NOMO-1 treated with DMSO at 0.1 percent for 48 hours (cell line): Measurements from ENCODE around the gene TTC39A.
A peak's percentile ranks its signal among the peaks of the same experiment; 100 is the strongest.

Experiments used
- DNase-seq: peaks from one replicate; lab custom pipeline; 2025; ENCODE audit not compliant: unreplicated experiment; lab: John Stamatoyannopoulos, UW

The TTC39A gene

DNA sequence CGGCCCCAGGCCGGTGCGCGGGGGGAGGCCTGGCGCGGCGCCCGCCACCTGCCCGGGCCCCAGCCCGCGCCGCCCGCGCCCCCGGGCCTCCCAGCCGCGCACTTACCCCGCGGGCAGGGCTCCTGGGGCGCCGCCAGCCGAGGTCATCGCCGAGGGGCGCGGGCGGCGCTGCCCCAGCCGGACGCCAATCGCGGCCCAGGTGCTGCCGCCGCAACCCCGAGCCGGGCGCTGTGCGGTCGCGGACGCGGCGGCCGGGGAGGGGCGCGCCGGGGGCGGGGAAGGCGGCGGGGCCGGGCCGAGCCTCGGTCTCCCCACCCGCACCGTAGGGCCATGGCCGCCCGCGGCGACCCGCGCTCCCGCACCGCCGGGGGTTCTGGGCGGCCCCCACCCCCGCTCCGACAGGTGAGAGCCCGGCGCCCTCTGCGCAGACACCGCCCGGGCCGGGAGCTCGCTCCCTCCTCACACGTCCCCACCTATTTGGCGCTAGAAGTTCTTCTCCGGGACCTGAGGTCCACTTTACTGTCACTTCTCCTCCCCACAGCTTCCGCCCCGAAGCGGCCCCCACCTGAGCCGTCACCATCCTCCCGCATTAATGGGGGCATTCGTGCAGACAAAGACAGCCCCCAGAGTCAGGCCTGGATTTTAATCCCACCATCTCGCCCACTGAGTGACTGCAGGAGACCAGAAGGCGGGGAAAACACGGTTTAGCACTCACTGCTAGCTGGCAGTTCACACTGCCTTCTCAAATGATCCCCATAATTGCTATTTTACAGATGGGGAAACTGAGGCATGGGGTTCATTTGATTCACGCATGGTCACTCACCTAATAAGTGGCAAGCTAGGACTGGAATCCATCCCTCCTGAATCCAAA, at the start of gene TTC39A:
Gene TTC39A, minus strand, starts transcription at position 232 of the 871 bp plus-strand sequence. Its CDS starts 85 bp downstream, at position 147.
- DNase-seq: no peak

DNA sequence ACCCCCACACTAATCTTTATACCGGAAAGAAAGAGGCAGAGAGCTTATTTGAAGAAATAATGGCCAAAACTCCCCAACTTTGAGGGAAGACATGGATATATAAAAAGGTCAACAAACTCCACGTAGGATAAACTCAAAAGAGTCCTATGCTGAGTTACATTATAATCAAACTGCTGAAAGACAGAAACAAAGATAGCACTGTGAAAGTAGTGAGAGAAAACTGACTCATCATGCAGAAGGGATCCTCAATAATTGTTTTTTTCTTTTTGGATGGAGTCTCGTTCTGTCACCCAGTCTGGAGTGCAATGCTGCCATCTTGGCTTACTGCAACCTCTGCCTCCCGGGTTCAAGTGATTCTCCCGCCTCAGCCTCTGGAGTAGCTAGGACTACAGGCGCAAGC, 48.5 kb upstream of the TTC39A start:
- DNase-seq: no peak

DNA sequence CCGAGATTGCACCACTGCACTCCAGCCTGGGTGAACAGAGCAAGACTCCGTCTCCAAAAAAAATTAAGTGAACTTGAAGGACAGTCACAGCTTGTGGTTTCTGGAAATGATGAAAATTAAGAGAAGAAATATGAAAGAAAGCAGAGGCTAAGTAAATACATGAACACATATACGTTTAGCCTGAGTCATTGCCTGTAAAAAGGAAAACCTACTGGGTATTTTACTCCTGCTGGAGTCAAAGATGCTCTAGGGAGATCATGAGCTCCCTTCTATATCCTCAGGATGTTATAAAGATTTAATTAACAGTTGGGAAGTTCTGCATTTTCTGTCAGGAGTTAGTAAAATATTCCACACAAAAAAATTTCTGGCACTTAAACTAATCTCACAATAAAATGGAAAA, 43.5 kb upstream of the TTC39A start:
- DNase-seq: no peak

DNA sequence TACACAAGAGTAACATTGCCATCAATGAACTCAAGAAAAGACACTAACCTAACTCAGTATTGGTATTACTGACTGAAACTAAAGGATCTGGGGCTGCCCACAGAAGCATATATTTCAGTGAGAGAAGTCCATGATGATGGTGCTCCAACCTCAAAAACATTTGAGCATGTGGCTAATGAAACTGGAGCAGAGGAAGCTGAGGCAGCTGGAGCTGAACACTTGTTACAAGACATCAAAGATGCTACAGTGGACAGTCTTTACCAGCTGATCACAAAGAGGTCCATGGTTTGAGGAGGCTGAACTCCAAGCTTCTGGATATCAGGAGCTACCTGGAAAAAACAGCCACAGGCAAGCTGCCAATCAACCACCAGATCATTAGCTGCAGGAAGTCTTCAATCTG, 42.2 kb upstream of the TTC39A start:
- DNase-seq: no peak

DNA sequence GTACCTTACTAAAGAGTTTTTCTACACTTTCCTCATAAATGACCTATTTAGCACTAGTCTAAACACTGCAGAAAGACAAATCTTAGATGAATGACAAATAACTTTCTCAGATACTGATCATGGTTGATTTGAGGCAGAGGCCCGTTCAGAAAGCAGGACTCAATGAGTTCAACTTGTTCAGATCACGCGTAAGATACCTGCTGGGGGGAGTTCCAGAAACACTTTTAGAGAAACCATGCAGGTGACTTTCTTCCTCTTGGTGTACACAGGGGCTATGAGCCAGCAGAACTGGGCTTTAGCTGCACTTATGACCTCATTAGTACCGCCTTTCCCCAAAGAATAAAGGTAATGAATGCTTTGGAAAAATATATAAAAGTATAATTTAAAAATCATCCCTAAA, 38.8 kb upstream of the TTC39A start:
- DNase-seq: no peak

DNA sequence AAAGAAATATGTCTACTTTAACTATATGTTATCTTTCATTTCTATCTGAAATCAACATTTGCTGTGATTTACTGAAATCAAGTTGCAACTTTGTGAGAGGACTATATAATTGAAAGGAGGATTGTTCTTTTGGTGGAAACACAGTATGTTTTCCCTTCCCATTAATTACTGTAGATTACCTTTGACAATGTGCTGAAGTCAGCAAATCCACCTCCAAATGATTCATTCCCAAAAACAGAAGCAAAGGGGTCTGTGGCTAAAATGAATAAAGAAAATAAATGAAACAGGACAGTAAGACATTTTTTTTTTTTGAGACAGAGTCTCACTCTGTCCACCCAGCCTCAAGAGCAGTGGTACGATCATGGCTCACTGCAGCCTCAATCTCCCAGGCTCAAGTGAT, 35.4 kb upstream of the TTC39A start:
- DNase-seq: no peak

DNA sequence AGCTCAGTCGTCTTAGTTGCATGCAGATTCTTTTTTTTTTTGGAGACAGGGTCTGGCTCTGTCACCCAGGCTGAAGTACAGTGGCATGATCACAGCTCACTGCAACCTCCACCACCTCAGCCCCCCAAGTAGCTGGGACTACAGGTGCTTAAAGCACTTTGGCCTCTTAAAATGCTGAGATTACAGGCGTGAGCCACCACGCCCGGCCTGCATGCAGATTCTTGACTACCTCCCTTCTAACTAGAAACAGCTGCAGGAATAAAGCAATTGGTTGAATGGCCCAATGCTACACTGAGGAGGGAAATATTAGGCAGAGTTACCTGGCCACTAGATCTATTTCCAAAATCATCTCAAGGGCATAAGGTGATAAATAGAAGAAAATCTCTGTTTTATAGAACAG, 29.5 kb upstream of the TTC39A start:
- no peak for DNase-seq

DNA sequence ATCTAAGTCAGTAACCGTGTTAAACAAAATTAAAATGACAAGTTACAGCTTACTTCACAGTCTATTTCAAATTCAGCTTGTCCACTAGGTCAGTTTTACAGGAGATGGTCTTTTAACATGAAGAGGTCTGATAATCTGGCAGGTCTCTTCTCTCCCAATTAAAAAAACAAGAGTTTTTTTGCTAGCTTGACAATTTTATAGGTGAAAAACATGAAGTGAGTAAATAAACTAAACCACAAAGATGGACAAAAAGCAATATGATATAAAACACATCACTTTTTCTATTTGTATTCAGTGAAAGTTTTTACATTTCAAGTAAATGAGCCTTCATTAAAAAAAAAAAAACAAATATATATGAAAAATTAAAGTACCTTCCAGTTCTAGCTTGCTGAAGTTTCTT, 25.0 kb upstream of the TTC39A start:
- no peak for DNase-seq

DNA sequence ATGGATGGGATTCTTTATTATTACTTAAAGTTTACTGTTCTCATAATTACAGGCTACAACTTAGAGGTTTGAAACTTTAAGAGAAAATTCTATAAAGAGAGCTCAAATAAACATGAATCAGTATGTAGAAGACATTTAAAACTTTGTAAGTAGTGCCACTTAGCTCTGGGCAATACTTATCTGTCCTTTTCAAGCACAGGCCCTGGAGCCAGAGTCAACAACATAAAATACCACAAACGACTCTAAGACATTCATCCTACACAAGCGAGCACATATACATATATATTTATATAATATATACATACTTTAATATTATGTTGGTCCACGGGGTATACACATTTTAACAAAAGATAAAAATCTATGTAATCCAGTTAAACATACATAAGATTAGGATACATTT, 24.1 kb upstream of the TTC39A start:
- DNase-seq: no peak

DNA sequence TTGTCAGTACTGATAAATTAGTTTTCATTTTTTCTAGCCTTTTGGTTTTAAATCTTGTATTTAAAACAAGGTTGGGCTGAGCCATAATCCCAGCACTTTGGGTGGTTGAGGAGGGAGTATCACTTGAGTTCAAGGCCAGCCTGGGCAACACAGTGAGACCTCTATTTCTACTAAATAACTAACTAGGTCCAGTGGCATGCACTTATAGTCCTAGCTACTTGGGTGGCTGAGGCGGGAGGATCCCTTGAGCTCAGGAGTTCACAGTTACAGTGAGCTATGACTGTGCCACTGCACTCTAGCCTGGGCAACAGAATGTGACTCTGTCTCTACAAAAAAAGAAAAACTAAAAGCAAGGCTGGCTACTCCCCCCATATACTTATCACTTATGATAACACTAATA, 21.5 kb upstream of the TTC39A start:
- DNase-seq: no peak

DNA sequence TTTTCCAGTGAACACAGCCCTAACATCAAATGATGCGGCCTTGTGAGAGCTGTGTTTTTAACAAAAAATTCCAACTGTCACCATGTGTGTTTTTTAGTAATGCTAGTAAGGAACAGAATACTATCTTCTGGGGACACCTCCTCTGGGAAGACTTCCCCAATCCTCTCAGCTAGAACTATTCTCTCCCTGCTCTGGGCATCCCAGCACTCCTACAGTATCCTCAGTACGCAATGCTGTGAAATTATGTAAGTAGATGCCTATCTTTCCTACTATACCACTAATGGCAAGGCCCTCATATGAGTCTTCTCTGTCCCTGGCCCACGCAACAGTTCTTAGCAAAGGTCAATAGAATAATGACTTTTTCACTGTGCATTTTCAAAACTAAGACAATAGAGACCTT, 19.5 kb upstream of the TTC39A start:
- DNase-seq: no peak

DNA sequence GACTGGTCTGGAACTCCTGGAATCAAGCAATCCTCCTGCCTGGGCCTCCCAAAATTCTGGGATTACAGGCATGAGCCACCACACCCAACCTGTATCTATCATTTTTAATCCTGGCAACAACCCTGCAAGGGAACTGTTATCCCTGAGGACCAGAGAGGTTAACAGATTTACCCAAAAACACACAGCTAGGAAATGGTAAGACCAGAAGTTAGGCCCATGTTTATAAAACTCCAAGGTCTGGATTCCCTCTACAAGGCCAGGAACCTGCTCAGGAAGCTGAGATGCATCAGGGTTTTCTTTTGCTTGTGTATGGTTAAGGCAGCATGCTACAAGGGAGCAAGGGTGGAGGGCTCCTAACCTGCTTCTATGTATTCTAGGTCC, 17.8 kb upstream of the TTC39A start:
- no peak for DNase-seq

DNA sequence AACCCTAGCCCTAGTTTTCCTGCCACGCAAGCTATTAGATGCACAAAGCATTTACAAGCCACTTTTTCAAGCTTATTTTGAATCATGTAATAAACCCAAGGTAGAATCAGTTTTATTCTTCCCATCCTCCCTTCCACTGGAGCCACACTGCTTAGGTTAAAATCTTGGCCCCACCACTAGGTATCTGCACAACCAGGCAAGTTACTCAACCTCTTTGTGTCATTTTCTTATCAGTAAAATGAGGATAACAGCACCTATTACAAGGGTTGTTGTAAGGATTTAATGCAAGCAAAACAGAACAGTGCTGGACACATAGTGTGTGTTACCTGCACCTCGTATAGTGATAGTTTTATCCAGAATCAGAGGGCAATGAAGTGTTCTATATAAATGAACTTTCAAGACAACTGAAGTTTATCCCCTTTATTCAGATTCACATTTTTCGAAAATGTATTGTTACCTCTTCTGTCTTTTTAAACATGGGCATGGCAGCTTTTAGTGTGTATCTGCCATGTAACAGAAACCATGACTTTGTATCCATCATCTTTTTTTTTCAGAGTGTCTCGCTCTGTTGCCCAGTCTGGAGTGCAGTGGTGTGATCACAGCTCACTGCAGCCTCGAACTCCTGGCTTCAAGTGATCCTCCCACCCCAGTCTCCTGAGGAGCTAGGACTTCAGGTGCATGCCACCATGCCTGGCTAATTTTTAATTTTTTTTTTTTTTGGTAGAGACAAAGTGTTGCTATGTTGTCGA, 17.2 kb upstream of the TTC39A start:
- DNase-seq: no peak

DNA sequence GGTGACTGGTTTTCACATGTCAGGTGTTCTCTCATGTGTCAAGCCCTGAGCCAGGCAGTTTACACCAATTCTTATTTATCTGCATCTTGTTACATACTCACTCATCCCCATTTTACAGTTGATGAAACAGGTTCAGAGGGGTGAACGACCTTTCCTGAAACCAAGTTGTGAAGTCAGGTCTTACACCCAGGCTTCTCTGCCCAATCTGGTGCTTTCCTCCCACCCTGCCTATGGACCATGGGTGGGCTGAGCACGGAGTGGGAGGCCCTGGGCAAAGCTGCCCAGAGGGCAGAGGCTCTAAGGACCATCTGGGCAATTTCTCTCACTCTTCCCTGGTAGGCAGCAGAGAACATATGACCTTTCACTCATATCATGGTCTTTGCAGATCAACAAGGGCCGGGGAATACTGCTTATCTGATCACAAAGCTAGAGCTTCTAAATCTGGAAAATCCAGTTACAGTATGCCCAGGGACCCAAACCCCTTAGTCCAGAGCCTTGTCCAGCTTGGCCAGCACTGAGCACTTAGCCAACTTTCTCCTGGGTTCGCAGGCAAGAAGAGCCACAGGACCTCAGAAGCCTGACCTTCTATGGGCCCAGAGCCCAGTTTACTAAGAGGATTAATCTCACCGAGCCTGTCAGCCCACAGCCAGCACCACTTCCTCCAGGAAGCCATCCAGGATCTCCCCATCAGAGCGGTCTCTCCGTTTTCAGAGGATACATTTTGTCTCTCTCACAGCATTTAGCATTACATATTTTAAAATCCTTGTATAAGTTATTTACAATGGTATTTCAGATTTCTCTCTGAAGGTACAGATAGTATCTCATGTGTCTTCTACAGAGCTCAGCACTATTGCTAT, 16.0 kb upstream of the TTC39A start:
- no peak for DNase-seq

DNA sequence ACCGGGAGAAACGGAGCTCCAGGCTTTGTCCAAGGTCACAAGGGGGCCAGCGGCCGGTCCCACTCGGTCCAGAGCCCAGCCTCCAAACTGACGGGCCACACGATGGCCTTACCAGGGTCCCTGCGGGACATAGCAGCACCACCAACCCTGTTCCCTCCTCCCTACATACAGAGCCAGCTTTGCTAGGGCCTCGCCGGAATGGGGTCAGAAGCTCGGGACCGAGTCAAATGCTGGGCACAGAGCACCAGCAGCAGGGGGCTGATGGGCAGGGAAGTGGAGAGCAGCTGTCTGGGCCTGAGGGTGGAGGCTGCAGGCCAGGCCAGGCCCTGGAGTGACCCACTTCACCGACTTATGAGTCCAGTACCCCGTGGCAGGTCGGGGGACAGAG, 14.9 kb upstream of the TTC39A start:
- no peak for DNase-seq

DNA sequence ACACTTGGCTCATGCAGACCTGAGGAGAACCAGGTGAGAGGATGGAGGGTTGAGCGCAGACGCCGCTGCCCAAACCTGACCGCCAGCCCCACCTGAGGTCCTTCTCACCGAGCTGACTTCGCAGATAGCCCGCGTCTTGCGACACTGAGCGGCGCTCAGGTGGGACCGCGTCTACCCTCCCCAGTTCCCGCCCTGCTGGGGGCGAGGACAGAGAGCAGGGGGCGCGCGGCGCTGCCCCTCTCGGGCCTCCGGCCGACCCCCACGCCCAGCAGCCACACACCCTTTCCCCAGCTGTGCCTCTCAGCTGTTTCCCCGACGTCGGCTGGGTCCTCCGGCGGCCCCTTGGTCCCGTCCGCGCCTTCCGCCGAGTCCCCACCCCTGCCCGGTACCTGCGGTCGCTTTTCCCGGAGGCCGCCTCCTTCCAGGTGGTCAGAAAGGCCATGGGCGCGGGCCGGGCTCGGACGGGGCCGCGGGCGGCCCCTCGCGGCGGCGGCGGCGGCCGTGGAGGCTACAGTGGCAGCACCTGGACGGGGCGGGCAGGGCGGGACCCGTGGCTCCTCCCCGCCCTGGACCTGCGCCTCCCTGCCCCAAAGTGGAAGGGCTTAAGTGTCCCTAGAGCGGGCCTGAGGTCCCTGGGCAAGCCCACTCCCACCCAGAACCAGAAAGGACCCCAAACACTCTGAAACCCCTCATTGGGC, 14.4 kb upstream of the TTC39A start:
- no peak for DNase-seq

DNA sequence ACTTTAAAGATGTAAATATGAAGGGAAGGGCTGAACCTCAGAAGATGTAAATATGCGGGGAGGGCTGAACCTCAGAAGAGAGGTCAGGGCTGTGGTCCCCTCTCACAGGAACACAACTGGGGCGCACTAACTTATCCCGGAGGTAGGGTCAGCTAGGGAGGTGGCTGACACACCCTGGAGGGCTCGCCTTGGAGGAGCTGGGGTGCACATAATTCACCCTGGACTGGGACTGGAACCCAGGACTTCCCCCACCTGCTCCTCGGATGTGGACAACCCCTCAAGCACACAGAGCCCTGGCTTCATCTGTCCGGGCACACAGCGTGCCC, 13.9 kb upstream of the TTC39A start:
- DNase-seq: no peak

DNA sequence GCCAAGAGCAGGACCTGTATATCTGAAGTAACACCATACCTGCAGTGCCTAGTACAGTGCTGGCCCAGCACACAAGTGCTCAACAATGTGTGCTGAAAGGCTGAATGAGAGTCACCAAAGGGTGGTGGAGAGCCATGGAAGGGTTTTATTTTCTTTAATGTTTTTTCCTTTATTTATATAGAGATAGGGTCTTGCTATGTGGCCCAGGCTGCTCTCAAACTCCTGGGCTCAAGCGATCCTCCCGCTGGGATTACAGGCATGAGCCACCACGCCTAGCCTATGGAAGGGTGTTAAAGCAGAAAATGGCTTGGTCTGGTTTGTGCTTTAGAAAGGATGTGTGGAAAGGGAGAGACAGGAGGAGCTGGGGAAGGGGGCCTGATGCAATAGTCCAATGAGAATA, 13.3 kb upstream of the TTC39A start:
- DNase-seq: no peak

DNA sequence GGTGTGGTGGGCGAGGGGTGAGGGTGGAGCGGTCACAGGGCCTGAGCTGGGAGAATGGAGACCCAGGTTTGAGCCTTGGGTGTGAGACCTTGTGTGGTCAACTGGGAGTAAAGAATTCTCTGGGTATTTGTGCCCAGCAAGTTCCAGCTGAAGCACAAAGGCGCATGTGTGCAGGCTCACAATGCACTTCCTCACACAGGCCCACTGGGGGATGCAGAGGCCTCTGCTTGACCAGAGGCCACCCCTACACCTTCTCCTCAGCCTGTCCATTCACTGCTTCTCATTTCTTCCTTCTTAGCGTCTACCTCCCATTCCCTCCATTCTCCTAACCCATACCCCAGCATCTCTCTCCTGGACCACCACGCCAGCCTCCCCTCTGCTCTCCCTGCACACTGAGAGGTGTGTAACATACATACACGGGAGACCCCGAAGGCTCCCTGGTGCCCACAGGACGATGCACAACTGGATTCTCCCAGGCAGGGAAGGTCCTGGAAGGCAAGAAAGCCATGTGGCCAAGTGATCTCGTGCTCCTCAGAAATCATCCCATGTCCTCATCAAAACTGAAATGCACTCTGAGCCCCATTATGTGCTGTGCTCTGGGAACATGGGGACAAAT, 12.3 kb upstream of the TTC39A start:
- DNase-seq: no peak

DNA sequence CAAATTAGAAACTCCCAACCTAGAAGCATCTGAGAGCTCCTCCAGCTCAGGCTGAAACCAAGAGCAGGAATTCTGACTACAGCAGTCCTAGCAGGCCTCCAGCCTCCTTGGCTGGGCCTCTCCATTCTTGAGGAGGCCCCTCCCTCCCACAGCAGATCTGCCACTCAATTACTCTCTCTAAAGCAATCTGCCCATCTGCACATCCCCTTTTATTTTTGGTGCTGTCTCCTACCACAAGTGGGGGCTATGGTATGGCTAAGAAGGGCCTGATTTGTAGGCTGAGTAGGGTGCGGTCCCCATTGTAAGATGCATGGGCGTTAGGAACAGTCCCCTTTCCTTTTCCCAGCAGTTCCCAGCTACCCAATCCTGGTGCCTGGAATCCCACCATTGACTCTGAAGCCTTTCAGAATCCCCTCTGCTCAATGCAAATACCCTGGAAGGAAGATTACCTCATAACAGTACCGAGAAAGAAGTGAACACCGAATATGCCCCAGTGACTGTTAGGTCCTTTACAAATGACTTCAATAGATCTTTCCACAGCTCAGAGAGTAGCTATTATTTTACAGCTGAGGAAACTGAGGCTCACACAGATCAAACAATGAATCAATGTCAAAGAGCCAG, 11.6 kb upstream of the TTC39A start:
- DNase-seq: peak; percentile 40
